NCI-H1105 treated with DMSO at 0.1 percent for 48 hours (cell line): ENCODE measurements around the gene INO80.

Experiments used
- DNase-seq: peaks from one replicate; lab custom pipeline; 2025; lab: John Stamatoyannopoulos, UW

Gene INO80

GRCh38 chr15:41001524-41002214 lies 114.4 kb downstream of the INO80 start:
- DNase-seq = no peak

- DNase-seq = no peak
Measured at GRCh38 chr15:40999190-40999589, 116.9 kb downstream of the INO80 start.

GRCh38 chr15:40995656-40996055 lies 120.4 kb downstream of the INO80 start:
- no peak for DNase-seq

GRCh38 chr15:40992825-40993224 lies 123.3 kb downstream of the INO80 start:
- DNase-seq = no peak

- no peak for DNase-seq
Measured at GRCh38 chr15:40992241-40992741, 123.8 kb downstream of the INO80 start.

GRCh38 chr15:40991355-40991754 lies 124.7 kb downstream of the INO80 start:
- DNase-seq = no peak

GRCh38 chr15:40990789-40991188 lies 125.3 kb downstream of the INO80 start:
- no peak for DNase-seq

- DNase-seq = no peak
Measured at GRCh38 chr15:40990080-40990479, 126.0 kb downstream of the INO80 start.

- DNase-seq = no peak
Measured at GRCh38 chr15:40988156-40988555, 127.9 kb downstream of the INO80 start.

- no peak for DNase-seq
Measured at GRCh38 chr15:40986820-40987219, 129.3 kb downstream of the INO80 start.

- no peak for DNase-seq
Measured at GRCh38 chr15:40985541-40986330, 130.3 kb downstream of the INO80 start.

- DNase-seq = no peak
Measured at GRCh38 chr15:40984964-40985363, 131.1 kb downstream of the INO80 start.

- no peak for DNase-seq
Measured at GRCh38 chr15:40984406-40984805, 131.7 kb downstream of the INO80 start.

GRCh38 chr15:40982855-40983254 lies 133.2 kb downstream of the INO80 start:
- DNase-seq = no peak

- DNase-seq = no peak
Measured at GRCh38 chr15:40981186-40981585, 134.9 kb downstream of the INO80 start.

GRCh38 chr15:40978562-40978961 lies 137.5 kb downstream of the INO80 start:
- no peak for DNase-seq

- DNase-seq = no peak
Measured at GRCh38 chr15:40978141-40978540, 137.9 kb downstream of the INO80 start.

- no peak for DNase-seq
Measured at GRCh38 chr15:40976819-40977218, 139.3 kb downstream of the INO80 start.

GRCh38 chr15:40974879-40975278 lies 141.2 kb downstream of the INO80 start:
- no peak for DNase-seq

- DNase-seq = no peak
Measured at GRCh38 chr15:40969363-40969762, 146.7 kb downstream of the INO80 start.

- no peak for DNase-seq
Measured at GRCh38 chr15:40968290-40969085, 147.6 kb downstream of the INO80 start.

- DNase-seq = no peak
Measured at GRCh38 chr15:40964634-40965033, 151.4 kb downstream of the INO80 start.

- DNase-seq = no peak
Measured at GRCh38 chr15:40964006-40964405, 152.1 kb downstream of the INO80 start.
